Measurements from ENCODE around the gene EHD1.

EHD1 gene

GRCh38 chr11:64864473-64865285 lies 13.7 kb downstream of the EHD1 start:
- no peak for DNase-seq (ENCODE audit: low read depth, low spot score)
- no peak overlapping the region for H3K4me3 ChIP-seq (ENCODE audit: low read length)

- H3K4me3 ChIP-seq (ENCODE audit: low read length): no peak overlapping the region
- no peak for DNase-seq (ENCODE audit: low read depth, low spot score)
These were observed 14.3 kb downstream of the EHD1 start for GRCh38 chr11:64864135-64864472.

- no peak for DNase-seq (ENCODE audit: low read depth, low spot score)
- H3K4me3 ChIP-seq (ENCODE audit: low read length): no peak overlapping the region
These were observed 14.9 kb downstream of the EHD1 start for GRCh38 chr11:64863391-64864060.

GRCh38 chr11:64862987-64863390 lies 15.4 kb downstream of the EHD1 start:
- DNase-seq (ENCODE audit: low read depth, low spot score): no peak
- H3K4me3 ChIP-seq (ENCODE audit: low read length): no peak overlapping the region

- H3K4me3 ChIP-seq (ENCODE audit: low read length): no peak overlapping the region
These were observed 17.0 kb downstream of the EHD1 start for GRCh38 chr11:64861227-64861975.

GRCh38 chr11:64859542-64860414 lies 18.6 kb downstream of the EHD1 start:
- peak overlapping the region; percentile 49 for H3K4me3 ChIP-seq (ENCODE audit: low read length)
- peak; percentile 92 for DNase-seq (ENCODE audit: low read depth, low spot score)

More at GRCh38 chr11:64861227-64861975, 17.0 kb downstream of the EHD1 start:
- peak; percentile 51 for DNase-seq (ENCODE audit: low read depth, low spot score)

GRCh38 chr11:64858467-64859263 lies 19.8 kb downstream of the EHD1 start:
- DNase-seq (ENCODE audit: low read depth, low spot score): peak; percentile 66
- peak overlapping the region; percentile 49 for H3K4me3 ChIP-seq (ENCODE audit: low read length)

GRCh38 chr11:64857485-64857884 lies 20.9 kb downstream of the EHD1 start:
- no peak for DNase-seq (ENCODE audit: low read depth, low spot score)
- no peak overlapping the region for H3K4me3 ChIP-seq (ENCODE audit: low read length)

- no peak overlapping the region for H3K4me3 ChIP-seq (ENCODE audit: low read length)
- no peak for DNase-seq (ENCODE audit: low read depth, low spot score)
These were observed 21.8 kb downstream of the EHD1 start for GRCh38 chr11:64856382-64857227.

- no peak overlapping the region for H3K4me3 ChIP-seq (ENCODE audit: low read length)
- no peak for DNase-seq (ENCODE audit: low read depth, low spot score)
These were observed 22.7 kb downstream of the EHD1 start for GRCh38 chr11:64855596-64856304.

GRCh38 chr11:64854534-64855502 lies 23.6 kb downstream of the EHD1 start:
- H3K4me3 ChIP-seq (ENCODE audit: low read length): no peak overlapping the region
- DNase-seq (ENCODE audit: low read depth, low spot score): no peak

- H3K4me3 ChIP-seq (ENCODE audit: low read length): no peak overlapping the region
- DNase-seq (ENCODE audit: low read depth, low spot score): no peak
These were observed 24.3 kb downstream of the EHD1 start for GRCh38 chr11:64854157-64854533.

GRCh38 chr11:64853709-64854108 lies 24.7 kb downstream of the EHD1 start:
- DNase-seq (ENCODE audit: low read depth, low spot score): no peak
- H3K4me3 ChIP-seq (ENCODE audit: low read length): no peak overlapping the region

- H3K4me3 ChIP-seq (ENCODE audit: low read length): no peak overlapping the region
These were observed 25.5 kb downstream of the EHD1 start for GRCh38 chr11:64852804-64853509.

GRCh38 chr11:64851831-64852351 lies 26.5 kb downstream of the EHD1 start:
- no peak for DNase-seq (ENCODE audit: low read depth, low spot score)
- H3K4me3 ChIP-seq (ENCODE audit: low read length): no peak overlapping the region

More at GRCh38 chr11:64852804-64853509, 25.5 kb downstream of the EHD1 start:
- DNase-seq (ENCODE audit: low read depth, low spot score): no peak
